Transverse colon (tissue), 4 donors: ENCODE results near the gene AIP.

Experiments used
- POLR2A ChIP-seq: fragments of 450-650 bp; IDR thresholded peaks from one replicate; pipeline ENCODE4 v1.6.1; 2016; ENCODE audit warnings: antibody characterized with exemption, mild to moderate bottlenecking, moderate library complexity
- POLR2AphosphoS5 ChIP-seq, 3 donors: sonication (generic); formaldehyde crosslinking; IDR thresholded peaks; one replicate each; pipeline ENCODE4 v1.6.1; 2016; ENCODE audit warnings: antibody characterized with exemption in 3 of 3
- TF ChIP-seq, protein P1 (sequence below), 5 experiments: fragments of 200-600 bp in 3 of 5; fragments of 450-650 bp in 2 of 5; sonication (generic) in 3 of 5; IDR thresholded peaks; 1 replicate in 2 of 5; 2 replicates in 3 of 5; pipeline ENCODE4 v1.5.1; 2016 to 2017; ENCODE audit warnings: antibody characterized with exemption in 5 of 5, inconsistent platforms in 3 of 5, mild to moderate bottlenecking in 2 of 5, moderate library complexity in 1 of 5

DNA sequence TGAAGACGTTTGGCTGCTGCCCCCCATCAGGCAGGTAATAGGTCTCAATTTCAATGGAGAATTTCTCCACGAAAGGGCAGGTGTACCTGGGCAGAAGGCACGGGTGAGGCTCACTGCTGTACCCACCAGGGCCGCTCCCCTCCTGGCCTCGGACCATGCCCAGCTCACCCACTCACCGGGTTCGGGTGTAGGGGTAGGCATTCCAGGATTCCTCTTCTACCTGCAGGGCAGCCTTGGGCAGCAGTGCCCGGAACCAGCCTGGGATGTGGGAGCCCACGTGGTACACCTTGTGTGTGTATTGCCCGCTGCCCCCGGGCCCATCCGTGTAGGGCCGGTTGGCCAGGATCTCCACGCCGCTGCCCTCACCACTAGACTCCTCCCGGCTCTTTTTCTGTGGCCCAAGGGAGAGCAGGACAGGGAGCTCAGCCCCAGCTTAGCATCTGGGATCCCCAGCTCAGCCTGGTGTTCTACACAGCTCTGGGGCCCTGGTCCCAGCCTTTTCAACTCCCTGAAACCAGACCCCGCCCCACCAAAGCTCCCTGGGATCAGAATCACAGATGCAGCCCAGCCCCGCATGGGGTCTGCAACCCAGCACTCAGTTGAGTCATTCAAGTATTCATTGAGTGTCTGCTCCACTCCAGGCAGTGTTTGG lies 19.6 kb downstream of the AIP start:
- TF ChIP-seq, protein P1, sequence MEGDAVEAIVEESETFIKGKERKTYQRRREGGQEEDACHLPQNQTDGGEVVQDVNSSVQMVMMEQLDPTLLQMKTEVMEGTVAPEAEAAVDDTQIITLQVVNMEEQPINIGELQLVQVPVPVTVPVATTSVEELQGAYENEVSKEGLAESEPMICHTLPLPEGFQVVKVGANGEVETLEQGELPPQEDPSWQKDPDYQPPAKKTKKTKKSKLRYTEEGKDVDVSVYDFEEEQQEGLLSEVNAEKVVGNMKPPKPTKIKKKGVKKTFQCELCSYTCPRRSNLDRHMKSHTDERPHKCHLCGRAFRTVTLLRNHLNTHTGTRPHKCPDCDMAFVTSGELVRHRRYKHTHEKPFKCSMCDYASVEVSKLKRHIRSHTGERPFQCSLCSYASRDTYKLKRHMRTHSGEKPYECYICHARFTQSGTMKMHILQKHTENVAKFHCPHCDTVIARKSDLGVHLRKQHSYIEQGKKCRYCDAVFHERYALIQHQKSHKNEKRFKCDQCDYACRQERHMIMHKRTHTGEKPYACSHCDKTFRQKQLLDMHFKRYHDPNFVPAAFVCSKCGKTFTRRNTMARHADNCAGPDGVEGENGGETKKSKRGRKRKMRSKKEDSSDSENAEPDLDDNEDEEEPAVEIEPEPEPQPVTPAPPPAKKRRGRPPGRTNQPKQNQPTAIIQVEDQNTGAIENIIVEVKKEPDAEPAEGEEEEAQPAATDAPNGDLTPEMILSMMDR (IDR thresholded peaks at IDR 0.05) = no peak
- TF ChIP-seq POLR2AphosphoS5 (IDR thresholded peaks at IDR 0.05) (no peak), POLR2A (no peak)
